MM.1S (cell line): Measurements from ENCODE around the gene HINT2.

ENCODE experiments used
- DNase-seq: peaks from one replicate; pipeline ENCODE4 v3.0.0-alpha.2; 2015
- H2AFZ ChIP-seq: fragments of 300-600 bp; sonication (generic); 2 replicates; pipeline ENCODE4 v1.6.0; 2016; ENCODE audit warnings: antibody characterized with exemption, low read length
- H3F3A ChIP-seq: fragments of 300-600 bp; sonication (generic); 2 replicates; pipeline ENCODE4 v1.6.1; 2016; ENCODE audit warnings: mild to moderate bottlenecking, antibody characterized with exemption, low read length, moderate library complexity, mixed read lengths; ENCODE audit not compliant: insufficient read depth
- H3K27ac ChIP-seq: fragments of 300-600 bp; sonication (generic); 2 replicates; pipeline ENCODE4 v1.5.1; 2016; ENCODE audit warnings: mild to moderate bottlenecking, low read length
- H3K27me3 ChIP-seq: fragments of 300-600 bp; sonication (generic); replicated peaks from 2 replicates; pipeline ENCODE4 v1.6.0; 2016; ENCODE audit warnings: low read length; ENCODE audit not compliant: insufficient read depth
- H3K36me3 ChIP-seq: fragments of 300-600 bp; sonication (generic); replicated peaks from 2 replicates; pipeline ENCODE4 v1.6.1; 2016; ENCODE audit warnings: mild to moderate bottlenecking, low read length, mixed read lengths; ENCODE audit not compliant: insufficient read depth
- H3K4me1 ChIP-seq: fragments of 300-600 bp; sonication (generic); 2 replicates; pipeline ENCODE4 v1.6.1; 2016; ENCODE audit warnings: low read length, mixed read lengths
- H3K4me2 ChIP-seq: fragments of 300-600 bp; sonication (generic); 2 replicates; pipeline ENCODE4 v1.6.0; 2016; ENCODE audit warnings: low read depth, low read length
- H3K4me3 ChIP-seq: fragments of 300-600 bp; sonication (generic); 2 replicates; pipeline ENCODE4 v1.5.1; 2016; ENCODE audit warnings: low read length, mixed read lengths
- H3K79me2 ChIP-seq: fragments of 300-600 bp; sonication (generic); 2 replicates; pipeline ENCODE4 v1.6.1; 2016; ENCODE audit warnings: mixed run types, low read length, mixed read lengths
- H3K9ac ChIP-seq: fragments of 300-600 bp; sonication (generic); 2 replicates; pipeline ENCODE4 v1.6.1; 2016; ENCODE audit warnings: low read length, mixed read lengths
- H3K9me2 ChIP-seq: fragments of 300-600 bp; sonication (generic); replicated peaks from 2 replicates; pipeline ENCODE4 v1.6.1; 2016; ENCODE audit warnings: mild to moderate bottlenecking, low read length, mixed read lengths; ENCODE audit not compliant: insufficient read depth
- H3K9me3 ChIP-seq: fragments of 300-600 bp; sonication (generic); replicated peaks from 2 replicates; pipeline ENCODE4 v1.6.1; 2016; ENCODE audit warnings: mild to moderate bottlenecking, low read length, mixed read lengths; ENCODE audit not compliant: insufficient read depth
- H4K20me1 ChIP-seq: fragments of 300-600 bp; sonication (generic); 2 replicates; pipeline ENCODE4 v1.6.1; 2016; ENCODE audit warnings: mild to moderate bottlenecking, low read length, moderate library complexity, mixed read lengths; ENCODE audit not compliant: insufficient read depth
- EZH2 ChIP-seq: fragments of 300-600 bp; sonication (generic); optimal IDR thresholded peaks from 2 replicates; pipeline ENCODE3; 2017; ENCODE audit warnings: low read depth, mild to moderate bottlenecking, antibody characterized with exemption, low read length, mixed read lengths
- EZH2phosphoT487 ChIP-seq: fragments of 300-600 bp; sonication (generic); IDR thresholded peaks from 2 replicates; pipeline ENCODE4 v1.6.1; 2018; ENCODE audit warnings: antibody characterized with exemption, low read length
- TF ChIP-seq, protein P1 (sequence below): fragments of 300-600 bp; sonication (generic); IDR thresholded peaks from 2 replicates; pipeline ENCODE4 v1.5.1; 2016; ENCODE audit warnings: antibody characterized with exemption, low read length, mixed read lengths

The HINT2 gene

DNA sequence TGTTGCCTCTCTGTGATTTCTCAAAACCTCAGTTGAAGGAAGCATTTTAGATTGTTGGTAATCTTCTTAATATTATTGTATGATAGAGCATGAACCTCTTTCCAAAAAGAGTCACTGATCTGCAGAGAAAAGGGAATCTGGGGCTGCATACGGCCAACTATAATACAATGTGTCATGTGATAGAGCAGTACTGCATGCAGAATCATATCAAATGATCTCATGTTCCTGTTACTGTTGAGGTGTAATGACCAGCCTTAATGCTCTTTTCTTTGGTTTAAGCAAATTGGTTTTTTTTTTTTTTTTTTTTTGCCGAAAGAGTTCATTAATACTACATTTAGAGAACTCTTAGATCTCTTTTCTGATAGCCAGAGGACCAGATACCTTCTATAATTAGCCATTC lies 47.8 kb downstream of the HINT2 start:
- no peak overlapping the region for H3K4me3 ChIP-seq
- H3K9me3 ChIP-seq, result no peaks in the 10 kb centered on the region
- no peak for DNase-seq
- H3K9ac ChIP-seq, result no peak overlapping the region
- H3F3A ChIP-seq, result no peaks in the 10 kb centered on the region
- H3K9me2 ChIP-seq, result no peaks in the 10 kb centered on the region
- H2AFZ ChIP-seq, result no peak overlapping the region
- H3K36me3 ChIP-seq, result no peaks in the 10 kb centered on the region
- H4K20me1 ChIP-seq, result no peaks in the 10 kb centered on the region
- TF ChIP-seq EZH2phosphoT487, result no peak
- no peak for TF ChIP-seq EZH2
- TF ChIP-seq, protein P1, sequence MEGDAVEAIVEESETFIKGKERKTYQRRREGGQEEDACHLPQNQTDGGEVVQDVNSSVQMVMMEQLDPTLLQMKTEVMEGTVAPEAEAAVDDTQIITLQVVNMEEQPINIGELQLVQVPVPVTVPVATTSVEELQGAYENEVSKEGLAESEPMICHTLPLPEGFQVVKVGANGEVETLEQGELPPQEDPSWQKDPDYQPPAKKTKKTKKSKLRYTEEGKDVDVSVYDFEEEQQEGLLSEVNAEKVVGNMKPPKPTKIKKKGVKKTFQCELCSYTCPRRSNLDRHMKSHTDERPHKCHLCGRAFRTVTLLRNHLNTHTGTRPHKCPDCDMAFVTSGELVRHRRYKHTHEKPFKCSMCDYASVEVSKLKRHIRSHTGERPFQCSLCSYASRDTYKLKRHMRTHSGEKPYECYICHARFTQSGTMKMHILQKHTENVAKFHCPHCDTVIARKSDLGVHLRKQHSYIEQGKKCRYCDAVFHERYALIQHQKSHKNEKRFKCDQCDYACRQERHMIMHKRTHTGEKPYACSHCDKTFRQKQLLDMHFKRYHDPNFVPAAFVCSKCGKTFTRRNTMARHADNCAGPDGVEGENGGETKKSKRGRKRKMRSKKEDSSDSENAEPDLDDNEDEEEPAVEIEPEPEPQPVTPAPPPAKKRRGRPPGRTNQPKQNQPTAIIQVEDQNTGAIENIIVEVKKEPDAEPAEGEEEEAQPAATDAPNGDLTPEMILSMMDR, result no peak
- H3K27me3 ChIP-seq, result no peaks in the 10 kb centered on the region
- no peak overlapping the region for H3K27ac ChIP-seq
- no peak overlapping the region for H3K4me2 ChIP-seq
- no peaks in the 10 kb centered on the region for H3K4me1 ChIP-seq
- peaks cover 37% of the 10 kb centered on the region for H3K79me2 ChIP-seq

DNA sequence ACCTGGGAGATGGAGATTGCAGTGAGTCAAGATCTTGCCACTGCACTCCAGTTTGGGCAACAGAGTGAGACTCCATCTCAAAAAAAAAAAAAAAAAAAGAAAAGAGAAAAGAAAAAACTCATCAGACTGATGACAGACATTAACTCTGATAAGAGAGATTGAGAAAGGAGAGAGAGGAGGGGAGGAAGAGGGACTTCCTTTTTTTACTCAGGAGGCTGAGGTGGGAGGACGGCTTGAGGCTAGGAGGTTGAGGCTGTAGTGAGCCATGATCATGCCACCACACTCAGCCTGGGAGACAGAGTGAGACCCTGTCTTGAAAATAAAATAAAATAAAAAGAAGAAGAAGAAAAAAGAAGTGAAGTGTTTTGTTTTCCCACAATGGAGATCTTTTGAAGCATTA lies 51.0 kb downstream of the HINT2 start:
- H3K79me2 ChIP-seq, result peaks cover 62% of the 10 kb centered on the region
- TF ChIP-seq, protein P1, result no peak
- TF ChIP-seq EZH2 (no peak), EZH2phosphoT487 (no peak)

DNA sequence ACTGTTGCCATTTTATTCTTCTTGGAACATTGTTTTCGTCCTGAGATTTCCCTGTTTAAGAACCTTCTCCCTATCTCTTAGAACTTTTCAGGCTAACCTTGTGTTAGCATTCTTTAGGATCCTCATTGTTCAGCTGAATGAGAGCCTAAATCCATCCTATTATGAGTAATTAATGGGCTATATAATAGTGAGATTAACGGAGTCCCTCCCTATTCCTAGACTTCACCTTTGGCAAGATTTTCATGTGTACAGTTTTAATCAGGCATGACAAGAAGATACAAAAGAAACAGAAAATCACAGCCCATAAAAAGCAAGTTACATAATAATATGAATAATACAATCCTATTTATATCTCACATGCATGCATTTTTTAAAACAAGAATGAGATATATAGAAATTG lies 51.7 kb downstream of the HINT2 start:
- H3K4me2 ChIP-seq, result no peak overlapping the region
- H3K4me1 ChIP-seq, result peaks cover 10% of the 10 kb centered on the region; the same call in 1 of the 2 replicates
- H4K20me1 ChIP-seq, result no peaks in the 10 kb centered on the region
- no peaks in the 10 kb centered on the region for H3F3A ChIP-seq
- H3K36me3 ChIP-seq, result no peaks in the 10 kb centered on the region
- no peak overlapping the region for H3K9ac ChIP-seq
- H3K9me3 ChIP-seq, result no peaks in the 10 kb centered on the region
- no peaks in the 10 kb centered on the region for H3K27me3 ChIP-seq
- H3K4me3 ChIP-seq, result no peak overlapping the region
- DNase-seq, result no peak
- H3K9me2 ChIP-seq, result no peaks in the 10 kb centered on the region
- no peak overlapping the region for H2AFZ ChIP-seq
- TF ChIP-seq EZH2 (no peak), EZH2phosphoT487 (no peak)
- TF ChIP-seq, protein P1, result no peak
- H3K27ac ChIP-seq, result no peak overlapping the region
- peaks cover 63% of the 10 kb centered on the region for H3K79me2 ChIP-seq

More for the DNA sequence above, 51.0 kb downstream of the HINT2 start:
- no peak overlapping the region for H3K4me2 ChIP-seq
- H3K27ac ChIP-seq, result no peak overlapping the region
- no peaks in the 10 kb centered on the region for H3K36me3 ChIP-seq
- H3K27me3 ChIP-seq, result no peaks in the 10 kb centered on the region
- DNase-seq, result no peak
- H3K4me1 ChIP-seq, result peaks cover 5% of the 10 kb centered on the region; the same call in 1 of the 2 replicates
- H3K9me2 ChIP-seq, result no peaks in the 10 kb centered on the region
- H3K9ac ChIP-seq, result no peak overlapping the region
- no peak overlapping the region for H2AFZ ChIP-seq
- no peak overlapping the region for H3K4me3 ChIP-seq
- no peaks in the 10 kb centered on the region for H3K9me3 ChIP-seq
- no peaks in the 10 kb centered on the region for H3F3A ChIP-seq
- H4K20me1 ChIP-seq, result no peaks in the 10 kb centered on the region
